K562 (cell line): Measurements from ENCODE around the gene COL1A2. TPM values are rescaled to one million over a fixed set of nuclear protein-coding genes. Genes with fewer than 3 reads are reported as not detected.

Experiments
- ATF1 ChIP-seq, 2 experiments: fragments of 450-650 bp in 1 of 2; IDR thresholded peaks; 2 replicates each; pipeline ENCODE4 v1.6.1; 2016; ENCODE audit warnings: missing compliant biosample characterization in 1 of 2, missing genetic modification characterization in 1 of 2
- BDP1 ChIP-seq: IDR thresholded peaks from 3 replicates; pipeline ENCODE4 v1.6.1; 2011; ENCODE audit not compliant: insufficient read length, insufficient read depth
- C11orf30 ChIP-seq: fragments of 450-650 bp; IDR thresholded peaks from 2 replicates; pipeline ENCODE4 v1.6.1; 2016; ENCODE audit warnings: low read depth, mild to moderate bottlenecking
- CBFB ChIP-seq: sonication (generic); formaldehyde crosslinking; IDR thresholded peaks from 2 replicates; pipeline ENCODE4 v1.4.0; 2020; ENCODE audit warnings: mild to moderate bottlenecking, missing genetic modification reagents
- CC2D1A ChIP-seq: fragments of 450-650 bp; IDR thresholded peaks from 2 replicates; pipeline ENCODE4 v1.6.1; 2017; ENCODE audit warnings: mild to moderate bottlenecking
- DDX20 ChIP-seq: fragments of 450-650 bp; IDR thresholded peaks from 2 replicates; pipeline ENCODE4 v1.6.1; 2016; ENCODE audit warnings: missing genetic modification characterization, low read depth, mild to moderate bottlenecking, missing compliant biosample characterization, moderate library complexity
- MCM3 ChIP-seq: fragments of 450-650 bp; IDR thresholded peaks from 2 replicates; pipeline ENCODE4 v1.6.1; 2016
- NCOA4 ChIP-seq: fragments of 450-650 bp; IDR thresholded peaks from 2 replicates; pipeline ENCODE4 v1.6.1; 2018; ENCODE audit warnings: mild to moderate bottlenecking; ENCODE audit not compliant: partially characterized antibody
- PHF8 ChIP-seq: fragments of 200-600 bp; sonication (generic); IDR thresholded peaks from 2 replicates; pipeline ENCODE4 v1.6.1; 2012; ENCODE audit warnings: mixed run types, mild to moderate bottlenecking, inconsistent platforms, low read length, moderate library complexity, borderline replicate concordance
- PHTF2 ChIP-seq: fragments of 250-450 bp; sonication (Bioruptor Pico); IDR thresholded peaks from 2 replicates; pipeline ENCODE4 v1.5.0; 2021; ENCODE audit warnings: mild to moderate bottlenecking
- RFX7 ChIP-seq: fragments of 250-450 bp; sonication (Bioruptor Pico); IDR thresholded peaks from 2 replicates; pipeline ENCODE4 v1.5.1; 2021; ENCODE audit warnings: mild to moderate bottlenecking
- SMAD1 ChIP-seq: fragments of 150-350 bp; IDR thresholded peaks from 2 replicates; pipeline ENCODE4 v1.6.1; 2014; ENCODE audit warnings: low read length, low read depth; ENCODE audit not compliant: partially characterized antibody
- SNIP1 ChIP-seq: fragments of 450-650 bp; IDR thresholded peaks from 2 replicates; pipeline ENCODE4 v1.7.1; 2017; ENCODE audit warnings: low read depth, mild to moderate bottlenecking
- SRF ChIP-seq, 2 experiments: fragments of 250-450, 450-650 bp in 1 of 2; sonication (Bioruptor Pico) in 1 of 2; sonication (generic) in 1 of 2; formaldehyde crosslinking; IDR thresholded peaks; 2 replicates each; pipeline versions ENCODE4 v1.5.0 to v1.5.1; 2020 to 2022; ENCODE audit warnings: mild to moderate bottlenecking in 1 of 2, missing genetic modification reagents in 1 of 2
- TEAD1 ChIP-seq, 2 experiments: fragments of 450-650 bp in 1 of 2; sonication (generic) in 1 of 2; formaldehyde crosslinking; IDR thresholded peaks; 2 replicates each; pipeline versions ENCODE4 v1.4.0 to v1.8.0; 2020 to 2022; ENCODE audit warnings: mild to moderate bottlenecking in 2 of 2, missing genetic modification reagents in 1 of 2
- YBX1 ChIP-seq: fragments of 450-650 bp; IDR thresholded peaks from 2 replicates; pipeline ENCODE4 v1.7.1; 2016; ENCODE audit warnings: mild to moderate bottlenecking
- ZNF175 ChIP-seq: fragments of 200-800 bp; sonication (Bioruptor generic); IDR thresholded peaks from 2 replicates; pipeline ENCODE4 v1.6.1; 2016; ENCODE audit warnings: low read depth, mild to moderate bottlenecking, missing genetic modification characterization, missing compliant biosample characterization
- ZNF197 ChIP-seq: fragments of 200-800 bp; sonication (Bioruptor generic); IDR thresholded peaks from 2 replicates; pipeline ENCODE4 v1.6.1; 2016; ENCODE audit warnings: low read depth, missing genetic modification characterization, missing compliant biosample characterization
- ZNF274 ChIP-seq: IDR thresholded peaks from 2 replicates; pipeline ENCODE4 v1.6.1; 2011; ENCODE audit warnings: low read depth, mild to moderate bottlenecking, low read length, moderate library complexity, borderline replicate concordance
- ZNF717 ChIP-seq: fragments of 250-450 bp; sonication (Bioruptor Pico); IDR thresholded peaks from 2 replicates; pipeline ENCODE4 v1.5.0; 2021
- polyA plus RNA-seq, 8 experiments: library from polyadenylated mRNA; depleted of rRNA in 4 of 8; stranded (reverse) in 5 of 8; unstranded in 3 of 8; fragments of >200 nt; fragmentation: Nextera tagmentation in 2 of 8; fragmentation: Illumina TruSeq in 1 of 8; extraction: Ambion mirVana in 2 of 8; extraction: Trizol in 1 of 8; gene quantifications; 2 replicates each; pipeline versions ENCODE4 v1.2.1 to v1.2.3, GENCODE V29; 2011 to 2014; ENCODE audit warnings: inconsistent platforms in 1 of 8, missing spikeins in 1 of 8
- total RNA-seq, 7 experiments: library from RNA; depleted of rRNA in 6 of 7; stranded (reverse); fragments of >200 nt in 6 of 7; fragmentation: Illumina TruSeq in 2 of 7; extraction: Trizol in 2 of 7; gene quantifications; 2 replicates each; pipeline versions ENCODE4 v1.2.1 to v1.2.3, GENCODE V29; 2011 to 2021; ENCODE audit warnings: low replicate concordance in 1 of 7
- TF ChIP-seq, protein P1 (sequence below): fragments of 450-650 bp; formaldehyde crosslinking; IDR thresholded peaks from 2 replicates; pipeline ENCODE4 v1.4.0; 2020; ENCODE audit warnings: mild to moderate bottlenecking, moderate library complexity
- TF ChIP-seq, protein P2 (sequence below): fragments of 450-650 bp; IDR thresholded peaks from 2 replicates; pipeline ENCODE4 v1.6.1; 2018; ENCODE audit warnings: mild to moderate bottlenecking, low read depth; ENCODE audit not compliant: partially characterized antibody

The COL1A2 gene
- total and polyA plus RNA-seq, 9 of the 15 experiments (the other 6 are each of a cell fraction or from before 2014, with no cell fraction given) = 0.94 to 11.6 (median 1.7) TPM

DNA sequence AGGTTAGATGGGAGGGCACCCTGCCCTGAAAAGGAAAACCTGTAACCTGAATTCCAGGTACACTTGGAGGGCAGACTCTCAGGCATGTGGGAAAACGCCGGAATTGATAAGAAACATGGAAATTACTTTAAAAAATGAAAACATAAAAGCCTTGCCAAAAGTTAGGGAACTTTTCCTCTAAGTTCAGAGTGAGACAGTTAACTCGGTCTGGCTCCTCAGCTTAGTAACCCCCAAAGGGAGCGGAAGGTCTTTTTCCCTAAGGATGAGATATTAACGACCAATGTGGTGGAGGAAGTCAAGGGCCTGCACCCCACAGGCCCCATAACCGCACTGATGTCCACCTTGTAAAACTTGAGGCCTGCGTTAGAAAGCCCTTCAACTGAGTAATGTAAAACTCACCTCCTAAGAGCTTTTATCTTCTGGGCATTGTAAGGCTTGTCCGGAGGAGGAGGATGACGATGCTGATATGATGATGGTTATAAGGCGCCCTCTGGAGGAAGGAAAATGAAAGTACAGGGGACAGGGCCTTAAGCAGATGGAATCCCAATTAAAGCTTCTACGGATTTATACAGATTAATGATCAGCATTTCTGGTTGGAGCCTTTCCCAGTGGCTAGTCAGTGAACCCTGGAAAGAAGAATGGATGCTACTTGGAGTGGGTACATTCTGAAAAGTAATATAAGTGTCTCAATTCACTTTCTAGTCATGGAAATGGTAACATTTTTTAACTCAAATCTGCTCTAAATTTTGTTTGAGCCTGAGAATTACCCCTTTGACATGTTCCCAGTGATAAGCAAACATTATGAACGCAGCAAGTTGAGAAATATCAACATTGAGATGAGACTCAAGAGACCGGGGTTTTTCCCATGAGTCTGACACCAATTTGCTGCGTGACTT lies 694 bp downstream of the COL1A2 start (continued):
- TF ChIP-seq ZNF175 (CRISPR knock-in tag) (no peak), YBX1 (no peak), SNIP1 (no peak), ZNF197 (no peak), MCM3 (no peak), RFX7 (CRISPR knock-in tag) (no peak), TEAD1 (CRISPR knock-in tag; IDR thresholded peaks at IDR 0.05) (no peak), DDX20 (no peak), CBFB (CRISPR knock-in tag) (no peak), ZNF274 (no peak), PHF8 (no peak), BDP1 (no peak), CC2D1A (peak; percentile 58; the same call in 1 of the 2 replicates), C11orf30 (peak; percentile 39), PHTF2 (CRISPR knock-in tag) (no peak), SMAD1 (no peak), SRF (CRISPR knock-in tag; IDR thresholded peaks at IDR 0.05) (no peak), NCOA4 (no peak), ATF1 (CRISPR knock-in tag; IDR thresholded peaks at IDR 0.05) (no peak), ATF1 (tag; IDR thresholded peaks at IDR 0.05) (peak; percentile 67; the same call in 1 of the 2 replicates), ZNF717 (CRISPR knock-in tag) (no peak)
- TF ChIP-seq, protein P1, sequence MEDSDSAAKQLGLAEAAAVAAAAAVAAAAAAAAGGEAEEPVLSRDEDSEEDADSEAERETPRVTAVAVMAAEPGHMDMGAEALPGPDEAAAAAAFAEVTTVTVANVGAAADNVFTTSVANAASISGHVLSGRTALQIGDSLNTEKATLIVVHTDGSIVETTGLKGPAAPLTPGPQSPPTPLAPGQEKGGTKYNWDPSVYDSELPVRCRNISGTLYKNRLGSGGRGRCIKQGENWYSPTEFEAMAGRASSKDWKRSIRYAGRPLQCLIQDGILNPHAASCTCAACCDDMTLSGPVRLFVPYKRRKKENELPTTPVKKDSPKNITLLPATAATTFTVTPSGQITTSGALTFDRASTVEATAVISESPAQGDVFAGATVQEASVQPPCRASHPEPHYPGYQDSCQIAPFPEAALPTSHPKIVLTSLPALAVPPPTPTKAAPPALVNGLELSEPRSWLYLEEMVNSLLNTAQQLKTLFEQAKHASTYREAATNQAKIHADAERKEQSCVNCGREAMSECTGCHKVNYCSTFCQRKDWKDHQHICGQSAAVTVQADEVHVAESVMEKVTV (CRISPR knock-in tag) = peak; percentile 79
- TF ChIP-seq, protein P2, sequence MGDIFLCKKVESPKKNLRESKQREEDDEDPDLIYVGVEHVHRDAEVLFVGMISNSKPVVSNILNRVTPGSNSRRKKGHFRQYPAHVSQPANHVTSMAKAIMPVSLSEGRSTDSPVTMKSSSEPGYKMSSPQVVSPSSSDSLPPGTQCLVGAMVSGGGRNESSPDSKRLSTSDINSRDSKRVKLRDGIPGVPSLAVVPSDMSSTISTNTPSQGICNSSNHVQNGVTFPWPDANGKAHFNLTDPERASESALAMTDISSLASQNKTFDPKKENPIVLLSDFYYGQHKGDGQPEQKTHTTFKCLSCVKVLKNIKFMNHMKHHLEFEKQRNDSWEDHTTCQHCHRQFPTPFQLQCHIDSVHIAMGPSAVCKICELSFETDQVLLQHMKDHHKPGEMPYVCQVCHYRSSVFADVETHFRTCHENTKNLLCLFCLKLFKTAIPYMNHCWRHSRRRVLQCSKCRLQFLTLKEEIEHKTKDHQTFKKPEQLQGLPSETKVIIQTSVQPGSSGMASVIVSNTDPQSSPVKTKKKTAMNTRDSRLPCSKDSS = no peak
